ENCODE data around the gene ENPP4. TPM values are rescaled to one million over a fixed set of nuclear protein-coding genes. Genes with fewer than 3 reads are reported as not detected.
A peak's percentile ranks its signal among the peaks of the same experiment; 100 is the strongest.
"Not testable (repeated sequence)": the region's sequence is repeated elsewhere in the genome, so short reads cannot be mapped to it uniquely, and the experiment has no call there.

ENPP4 gene, protein sequence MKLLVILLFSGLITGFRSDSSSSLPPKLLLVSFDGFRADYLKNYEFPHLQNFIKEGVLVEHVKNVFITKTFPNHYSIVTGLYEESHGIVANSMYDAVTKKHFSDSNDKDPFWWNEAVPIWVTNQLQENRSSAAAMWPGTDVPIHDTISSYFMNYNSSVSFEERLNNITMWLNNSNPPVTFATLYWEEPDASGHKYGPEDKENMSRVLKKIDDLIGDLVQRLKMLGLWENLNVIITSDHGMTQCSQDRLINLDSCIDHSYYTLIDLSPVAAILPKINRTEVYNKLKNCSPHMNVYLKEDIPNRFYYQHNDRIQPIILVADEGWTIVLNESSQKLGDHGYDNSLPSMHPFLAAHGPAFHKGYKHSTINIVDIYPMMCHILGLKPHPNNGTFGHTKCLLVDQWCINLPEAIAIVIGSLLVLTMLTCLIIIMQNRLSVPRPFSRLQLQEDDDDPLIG
- total RNA-seq = 1 to 10 TPM; 7.1 to 8.0 TPM

DNA sequence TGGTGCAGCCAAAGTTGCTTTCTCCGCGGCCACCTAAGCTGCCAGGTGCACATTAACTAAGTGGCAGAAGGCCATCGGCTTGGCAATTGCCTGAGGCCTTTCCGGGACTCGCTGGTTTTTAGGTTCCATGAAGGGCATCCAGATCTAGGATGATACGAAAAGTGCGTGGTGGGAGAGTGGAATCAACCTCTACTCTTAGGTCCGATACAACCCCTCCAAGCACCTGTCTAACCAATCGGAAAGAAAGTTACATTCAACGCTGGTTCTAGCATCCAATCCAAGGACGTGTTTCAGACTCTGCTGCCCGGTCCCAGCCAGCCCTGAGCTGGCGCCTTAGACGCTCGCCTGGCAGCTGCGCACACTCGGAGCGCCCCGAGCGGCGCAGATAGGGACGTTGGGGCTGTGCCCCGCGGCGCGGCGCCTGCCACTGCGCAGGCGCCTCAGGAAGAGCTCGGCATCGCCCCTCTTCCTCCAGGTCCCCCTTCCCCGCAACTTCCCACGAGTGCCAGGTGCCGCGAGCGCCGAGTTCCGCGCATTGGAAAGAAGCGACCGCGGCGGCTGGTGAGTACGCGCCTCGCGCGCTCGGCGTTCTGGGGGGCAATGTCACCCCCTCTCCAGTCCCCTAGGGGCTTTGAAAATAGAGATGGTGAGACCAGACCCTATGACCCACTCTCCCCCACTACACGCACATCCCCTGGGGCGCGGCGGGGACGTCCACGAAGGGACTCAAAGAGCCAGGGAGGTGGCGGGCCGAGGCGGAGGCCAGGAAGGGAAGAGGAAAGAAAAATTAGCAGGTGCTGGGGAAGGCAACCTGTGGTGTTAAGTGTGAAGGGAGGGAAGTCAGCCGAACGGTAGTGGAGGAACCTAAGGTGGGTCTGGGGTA is at the start of gene ENPP4:
Gene ENPP4, plus strand, starts transcription at position 361 of the 883 bp plus-strand sequence. CDS start 9,595 bp downstream, outside the sequence.
- ATAC-seq = peak; percentile 100
- DNase-seq = peak; percentile 93
- Mint-ChIP-seq H3K36me3 (peaks cover 5% of the 10 kb centered on the region), H3K27ac (peak within 1 kb of the TSS; percentile 87), H3K27me3 (no peaks in the 10 kb centered on the region), H3K9me3 (ENCODE audit: low read depth) (no peaks in the 10 kb centered on the region), H3K4me3 (peak within 1 kb of the TSS; percentile 84), H3K4me1 (peaks cover 30% of the 10 kb centered on the region)
- CTCF ChIA-PET = interaction anchor here (1.1 to 2.3 kb wide), 9 partner anchors 9 to 202 kb away, joined by 3 to 8 read pairs (median 4); no protein-coding TSS in a partner anchor

DNA sequence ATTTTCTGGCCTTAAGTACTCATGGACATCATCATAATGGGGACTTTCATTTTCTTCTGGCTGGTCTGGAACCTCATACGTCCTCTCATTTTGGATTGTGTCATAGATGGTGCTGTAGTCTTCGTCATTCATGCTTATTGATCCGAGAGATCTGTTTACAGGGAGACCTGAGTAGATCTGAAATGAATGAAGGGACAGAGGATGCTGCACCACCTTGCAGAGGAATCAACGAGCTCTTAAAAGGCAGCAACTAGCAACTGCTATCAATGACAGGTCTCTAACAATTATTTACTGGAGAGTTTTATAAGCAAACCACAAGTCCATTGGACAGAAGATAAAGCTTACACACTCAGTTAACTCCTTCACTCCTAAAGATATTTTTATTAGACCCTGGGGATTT is 49.7 kb upstream of the ENPP4 start:
- Mint-ChIP-seq H3K4me1 (peaks cover 6% of the 10 kb centered on the region), H3K36me3 (no peaks in the 10 kb centered on the region), H3K27me3 (peaks cover 2% of the 10 kb centered on the region), H3K9me3 (ENCODE audit: low read depth) (no peaks in the 10 kb centered on the region), H3K4me3 (no peak overlapping the region), H3K27ac (no peak overlapping the region)
- no peak for DNase-seq
- CTCF ChIA-PET = interaction anchor here (1.9 kb wide), 1 partner anchor 10 kb away, joined by 10 read pairs; no protein-coding TSS in a partner anchor
- no peak for ATAC-seq

DNA sequence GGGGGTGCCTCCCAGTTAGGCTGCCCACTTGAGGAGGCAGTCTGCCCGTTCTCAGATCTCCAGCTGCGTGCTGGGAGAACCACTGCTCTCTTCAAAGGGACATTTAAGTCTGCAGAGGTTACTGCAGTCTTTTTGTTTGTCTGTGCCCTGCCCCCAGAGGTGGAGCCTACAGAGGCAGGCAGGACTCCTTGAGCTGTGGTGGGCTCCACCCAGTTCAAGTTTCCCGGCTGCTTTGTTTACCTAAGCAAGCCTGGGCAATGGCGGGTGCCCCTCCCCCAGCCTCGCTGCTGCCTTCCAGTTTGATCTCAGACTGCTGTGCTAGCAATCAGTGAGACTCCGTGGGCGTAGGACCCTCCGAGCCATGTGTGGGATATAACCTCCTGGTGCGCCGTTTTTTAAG is 44.1 kb upstream of the ENPP4 start:
- H3K9me3 Mint-ChIP-seq (ENCODE audit: low read depth); H3K4me1 Mint-ChIP-seq; H3K36me3 Mint-ChIP-seq; CTCF ChIA-PET; H3K27ac Mint-ChIP-seq; H3K4me3 Mint-ChIP-seq; ATAC-seq; DNase-seq: not testable (repeated sequence)
- H3K27me3 Mint-ChIP-seq = peaks cover 16% of the 10 kb centered on the region

DNA sequence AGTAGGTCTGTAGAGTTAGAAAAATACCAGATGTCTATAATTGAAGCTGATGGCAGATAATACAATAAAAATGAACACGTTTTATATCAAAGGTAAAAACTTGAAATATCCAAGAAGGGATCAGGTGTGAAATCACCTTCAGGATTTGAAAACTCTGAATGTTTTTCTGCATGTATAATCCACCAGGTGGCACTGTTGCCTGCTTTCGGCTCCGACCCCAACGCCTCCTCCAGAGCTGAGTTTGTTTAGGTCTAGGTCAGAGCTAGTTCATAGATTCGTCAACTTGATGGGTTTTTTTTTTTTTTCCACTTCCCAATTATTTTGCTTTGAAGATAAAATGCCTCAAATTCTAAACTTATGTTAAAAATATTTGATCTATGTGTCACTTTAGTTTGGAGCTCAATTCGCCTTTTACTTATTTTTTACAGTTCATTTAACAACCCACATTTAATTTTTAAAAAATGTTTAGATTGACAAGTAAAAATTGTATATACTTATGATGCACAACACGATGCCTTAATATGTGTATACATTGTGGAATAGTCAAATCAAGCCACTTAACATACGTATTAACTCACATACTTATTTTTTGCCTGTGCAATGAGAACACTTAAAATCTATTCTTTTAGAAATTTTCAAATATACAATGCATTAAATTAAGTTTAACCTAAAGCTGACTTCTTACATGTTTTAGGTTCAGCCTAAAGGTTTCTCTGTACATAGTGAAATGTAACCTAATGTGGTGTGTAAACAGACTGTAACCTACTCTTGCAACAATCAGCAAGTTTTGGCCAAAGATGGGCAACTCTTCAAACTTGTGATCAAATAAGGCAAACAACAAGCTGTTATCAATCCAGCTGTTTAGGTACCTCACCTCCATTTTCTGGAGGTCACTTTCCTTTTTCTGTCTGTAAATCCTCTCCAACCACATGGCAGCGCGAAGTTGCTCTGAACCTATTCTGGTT is 39.4 kb upstream of the ENPP4 start:
- Mint-ChIP-seq H3K27ac (no peak overlapping the region), H3K4me3 (no peak overlapping the region), H3K36me3 (peaks cover 3% of the 10 kb centered on the region), H3K27me3 (peaks cover 25% of the 10 kb centered on the region), H3K9me3 (ENCODE audit: low read depth) (peaks cover 6% of the 10 kb centered on the region), H3K4me1 (peaks cover 2% of the 10 kb centered on the region)
- CTCF ChIA-PET = interaction anchor here (0.6 to 3.1 kb wide), 33 partner anchors 8 to 613 kb away, joined by 3 to 33 read pairs (median 4); partner anchors contain the start of gene ENPP4
- ATAC-seq (no peak), DNase-seq (peak; percentile 69)

DNA sequence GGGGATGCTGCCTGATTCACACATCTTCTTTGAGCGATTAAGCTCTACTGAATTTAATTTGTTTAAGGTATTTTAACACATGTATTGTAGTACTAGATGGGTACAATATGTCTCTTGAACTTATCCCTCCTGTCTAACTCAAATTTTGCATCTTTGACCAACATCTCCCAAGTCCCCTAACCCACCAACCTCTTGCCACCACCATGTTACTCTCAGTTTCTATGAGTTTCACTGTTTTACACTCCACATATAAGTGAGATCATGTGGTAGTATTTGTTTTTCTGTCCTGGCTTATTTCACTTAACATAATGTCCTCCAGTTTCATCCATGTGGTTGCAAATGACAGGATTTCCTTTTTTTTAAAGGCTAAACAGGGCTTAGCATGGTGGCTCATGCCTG is 38.7 kb upstream of the ENPP4 start:
- Mint-ChIP-seq H3K9me3 (ENCODE audit: low read depth) (peaks cover 7% of the 10 kb centered on the region), H3K4me3 (no peak overlapping the region), H3K27me3 (peaks cover 23% of the 10 kb centered on the region), H3K4me1 (peaks cover 2% of the 10 kb centered on the region), H3K27ac (no peak overlapping the region), H3K36me3 (peaks cover 3% of the 10 kb centered on the region)
- no peak for DNase-seq
- ATAC-seq = no peak
- CTCF ChIA-PET = interaction anchor here (0.8 to 3.1 kb wide), 14 partner anchors 9 to 325 kb away, joined by 3 to 33 read pairs (median 4); partner anchors contain the start of gene ENPP4

DNA sequence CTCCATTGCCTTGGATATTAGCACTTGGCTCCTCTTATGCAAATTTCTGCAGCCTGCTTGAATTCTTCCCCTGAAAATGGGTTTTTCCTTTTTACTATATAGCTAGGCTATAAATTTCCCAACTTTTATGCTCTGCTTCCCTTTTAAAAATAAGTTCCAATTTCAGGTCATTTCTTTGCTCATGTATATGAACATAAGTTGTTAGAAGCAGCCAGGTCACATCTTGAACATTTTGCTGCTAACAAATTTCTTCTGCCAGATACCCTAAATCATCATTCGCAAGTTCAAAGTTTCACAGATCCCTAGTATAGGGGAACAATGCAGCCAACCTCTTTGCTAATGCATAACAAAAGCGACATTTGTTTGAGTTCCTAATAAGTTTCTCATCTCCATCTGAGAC is 34.5 kb upstream of the ENPP4 start:
- Mint-ChIP-seq H3K27me3 (peaks cover 10% of the 10 kb centered on the region), H3K27ac (no peak overlapping the region), H3K36me3 (peaks cover 3% of the 10 kb centered on the region), H3K9me3 (ENCODE audit: low read depth) (peaks cover 7% of the 10 kb centered on the region), H3K4me3 (no peak overlapping the region), H3K4me1 (peaks cover 2% of the 10 kb centered on the region)
- CTCF ChIA-PET = interaction anchor here (0.9 kb wide), 1 partner anchor 11 kb away, joined by 3 read pairs; no protein-coding TSS in a partner anchor
- DNase-seq = no peak
- ATAC-seq = no peak

DNA sequence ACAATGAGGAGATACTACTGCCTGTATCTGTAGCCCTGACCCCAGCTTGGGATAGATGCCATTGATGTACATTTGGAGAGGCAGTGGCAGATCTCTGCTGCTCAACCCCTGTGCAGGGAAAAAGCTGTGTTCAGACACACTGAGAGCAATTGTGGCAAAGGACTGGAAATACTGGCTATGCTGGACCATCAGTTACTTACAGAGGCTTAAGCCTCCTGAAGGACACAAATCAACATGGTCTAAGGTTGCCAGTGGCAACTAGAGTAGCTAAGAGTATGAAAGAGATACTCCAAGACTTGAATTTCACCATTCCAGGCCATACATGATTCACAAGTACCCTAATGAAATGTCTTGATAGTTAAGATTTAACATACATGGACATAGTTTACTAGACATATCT is 32.4 kb upstream of the ENPP4 start:
- peaks cover 5% of the 10 kb centered on the region for H3K27me3 Mint-ChIP-seq

DNA sequence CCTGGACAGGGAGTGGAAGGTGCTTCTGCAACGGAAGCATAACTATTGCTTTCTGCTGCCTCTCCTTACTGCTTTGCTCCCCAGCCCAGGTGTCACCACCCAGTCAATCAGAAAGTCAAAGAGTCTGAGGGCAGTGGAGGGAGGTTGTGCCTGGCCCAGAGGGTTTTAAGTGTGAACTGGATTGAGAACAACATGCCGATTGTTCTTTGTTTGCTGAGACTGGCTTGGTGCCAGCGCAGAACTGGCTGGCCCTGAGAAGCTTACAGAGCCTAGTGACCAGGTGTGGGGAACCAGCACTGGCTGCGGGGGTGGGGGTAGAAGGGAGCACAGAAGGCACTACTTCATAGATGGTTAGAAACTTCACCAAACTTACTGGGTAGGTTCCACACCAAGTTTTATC is 31.1 kb upstream of the ENPP4 start:
- CTCF ChIA-PET = no interaction called here
- Mint-ChIP-seq H3K27ac (no peak overlapping the region), H3K4me1 (no peaks in the 10 kb centered on the region), H3K4me3 (no peak overlapping the region), H3K36me3 (peaks cover 3% of the 10 kb centered on the region), H3K9me3 (ENCODE audit: low read depth) (peaks cover 7% of the 10 kb centered on the region), H3K27me3 (no peaks in the 10 kb centered on the region)
- no peak for DNase-seq
- ATAC-seq = no peak

More for the DNA sequence above, 32.4 kb upstream of the ENPP4 start:
- CTCF ChIA-PET = no interaction called here
- Mint-ChIP-seq H3K4me3 (no peak overlapping the region), H3K36me3 (peaks cover 3% of the 10 kb centered on the region), H3K9me3 (ENCODE audit: low read depth) (peaks cover 7% of the 10 kb centered on the region), H3K4me1 (no peaks in the 10 kb centered on the region), H3K27ac (no peak overlapping the region)
- DNase-seq (no peak), ATAC-seq (no peak)

DNA sequence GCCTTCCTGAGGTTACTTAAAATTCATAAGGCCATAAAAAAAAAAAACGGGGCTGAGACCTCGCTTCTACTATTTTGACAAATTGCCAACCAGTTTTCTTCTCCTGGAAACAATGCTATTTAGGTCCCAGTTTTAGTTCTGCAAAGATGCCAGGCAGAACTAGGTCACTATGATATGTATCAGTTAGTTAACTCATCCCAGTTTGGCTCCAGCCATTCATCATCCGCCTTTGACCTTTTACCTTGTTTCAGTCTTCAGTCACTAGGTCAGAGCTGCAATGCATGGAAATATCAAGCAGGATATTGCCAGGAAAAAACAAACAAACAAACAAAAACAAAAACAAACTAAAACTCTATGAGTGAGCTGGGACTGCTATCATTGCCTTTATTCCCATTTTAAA is 29.8 kb upstream of the ENPP4 start:
- ATAC-seq (no peak), DNase-seq (no peak)
- Mint-ChIP-seq H3K27me3 (no peaks in the 10 kb centered on the region), H3K4me3 (no peak overlapping the region), H3K36me3 (peaks cover 3% of the 10 kb centered on the region), H3K9me3 (ENCODE audit: low read depth) (peaks cover 5% of the 10 kb centered on the region), H3K27ac (no peak overlapping the region), H3K4me1 (no peaks in the 10 kb centered on the region)
- CTCF ChIA-PET = interaction anchor here (1.2 kb wide), 1 partner anchor 9 kb away, joined by 5 read pairs; no protein-coding TSS in a partner anchor

DNA sequence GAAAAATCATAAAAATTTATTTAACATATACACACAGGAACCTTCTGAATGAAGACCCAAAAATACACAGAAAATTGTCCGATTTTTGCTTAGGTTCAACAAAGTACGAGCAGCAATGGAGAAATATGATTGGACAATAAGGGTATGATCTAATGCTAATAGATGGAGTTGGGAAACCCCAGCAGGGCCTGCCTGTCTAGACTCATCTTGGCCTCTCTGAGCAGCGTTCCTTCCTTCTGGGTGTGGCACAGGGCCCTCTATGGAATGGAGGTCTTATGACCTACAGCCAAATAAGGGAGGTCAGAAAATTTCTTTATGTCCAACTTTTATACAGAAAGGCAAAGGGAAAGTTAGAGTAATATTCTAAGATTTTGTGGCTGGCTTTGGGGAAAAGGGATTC is 27.7 kb upstream of the ENPP4 start:
- Mint-ChIP-seq H3K4me3 (no peak overlapping the region), H3K27me3 (no peaks in the 10 kb centered on the region), H3K9me3 (ENCODE audit: low read depth) (no peaks in the 10 kb centered on the region), H3K36me3 (peaks cover under 1% of the 10 kb centered on the region), H3K4me1 (no peaks in the 10 kb centered on the region), H3K27ac (no peak overlapping the region)
- DNase-seq = no peak
- no peak for ATAC-seq
- CTCF ChIA-PET = interaction anchor here (1.2 kb wide), 1 partner anchor 12 kb away, joined by 4 read pairs; no protein-coding TSS in a partner anchor

DNA sequence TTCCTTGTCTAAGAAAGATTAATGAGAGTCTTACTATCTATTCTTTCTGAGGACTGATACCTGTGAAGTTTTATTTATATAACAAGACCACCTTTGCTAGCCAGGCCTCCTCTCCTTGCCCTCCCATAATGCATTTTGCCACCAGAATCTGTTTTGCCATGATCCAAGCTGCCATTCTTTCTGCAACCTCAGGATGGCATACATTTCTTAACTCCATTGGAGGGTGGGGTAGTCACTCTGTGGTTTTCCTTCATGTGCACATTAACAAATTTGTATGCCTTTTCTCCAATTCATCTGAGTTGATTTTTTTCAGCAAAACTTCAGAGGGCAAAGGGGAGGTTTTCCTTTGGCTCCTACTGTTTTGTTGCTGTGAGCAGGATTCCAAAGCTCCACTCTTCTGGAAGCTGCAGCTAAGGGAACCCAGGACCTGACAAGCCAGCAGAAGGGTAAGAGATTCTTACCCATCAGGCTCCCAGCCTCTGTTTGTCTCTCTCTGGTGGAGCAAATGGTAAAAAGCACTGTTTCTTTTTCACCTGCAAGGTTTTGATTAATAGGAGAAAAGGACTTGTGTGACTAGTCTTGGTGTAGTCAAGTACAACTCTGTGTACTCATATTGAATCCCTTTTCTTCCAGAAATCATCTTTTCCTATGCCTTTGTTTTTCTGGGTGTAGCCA is 26.2 kb upstream of the ENPP4 start:
- ATAC-seq (no peak), DNase-seq (no peak)
- no peaks in the 10 kb centered on the region for H3K4me1 Mint-ChIP-seq
- peaks cover 3% of the 10 kb centered on the region for H3K36me3 Mint-ChIP-seq
- H3K27ac Mint-ChIP-seq = no peak overlapping the region
- H3K27me3 Mint-ChIP-seq = no peaks in the 10 kb centered on the region
- no peak overlapping the region for H3K4me3 Mint-ChIP-seq
- no peaks in the 10 kb centered on the region for H3K9me3 Mint-ChIP-seq (ENCODE audit: low read depth)
- CTCF ChIA-PET = interaction anchor here (0.8 kb wide), 1 partner anchor 13 kb away, joined by 3 read pairs; no protein-coding TSS in a partner anchor

DNA sequence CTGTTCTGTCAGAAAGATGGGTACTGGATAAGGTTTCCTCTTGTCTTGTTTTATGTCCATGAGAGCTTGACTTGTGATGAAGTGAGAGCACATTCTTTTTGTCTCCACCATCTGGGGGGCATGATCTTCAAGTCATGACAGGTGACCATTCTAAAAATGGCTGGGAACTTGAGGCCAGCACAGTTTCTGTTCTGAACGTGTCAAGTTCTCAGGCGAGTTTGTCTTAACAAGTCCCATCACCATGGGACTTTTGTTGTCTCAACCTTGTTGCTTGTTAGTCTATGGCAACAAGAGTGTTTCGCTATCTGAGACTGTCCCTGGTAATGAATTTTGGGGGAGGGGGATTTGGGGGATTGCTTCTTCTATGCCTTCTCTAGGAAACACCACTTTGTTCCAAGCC is 25.6 kb upstream of the ENPP4 start:
- no peak overlapping the region for H3K27ac Mint-ChIP-seq
- no peak for ATAC-seq
- CTCF ChIA-PET = interaction anchor here (1.0 to 1.2 kb wide), 2 partner anchors 13 to 14 kb away, joined by 3 to 4 read pairs; no protein-coding TSS in a partner anchor
- no peak for DNase-seq
- no peaks in the 10 kb centered on the region for H3K4me1 Mint-ChIP-seq
- H3K4me3 Mint-ChIP-seq = no peak overlapping the region
- H3K9me3 Mint-ChIP-seq (ENCODE audit: low read depth) = peaks cover 2% of the 10 kb centered on the region
- H3K27me3 Mint-ChIP-seq = no peaks in the 10 kb centered on the region
- peaks cover 3% of the 10 kb centered on the region for H3K36me3 Mint-ChIP-seq
